ENCODE data around the gene CDH16.

DNA sequence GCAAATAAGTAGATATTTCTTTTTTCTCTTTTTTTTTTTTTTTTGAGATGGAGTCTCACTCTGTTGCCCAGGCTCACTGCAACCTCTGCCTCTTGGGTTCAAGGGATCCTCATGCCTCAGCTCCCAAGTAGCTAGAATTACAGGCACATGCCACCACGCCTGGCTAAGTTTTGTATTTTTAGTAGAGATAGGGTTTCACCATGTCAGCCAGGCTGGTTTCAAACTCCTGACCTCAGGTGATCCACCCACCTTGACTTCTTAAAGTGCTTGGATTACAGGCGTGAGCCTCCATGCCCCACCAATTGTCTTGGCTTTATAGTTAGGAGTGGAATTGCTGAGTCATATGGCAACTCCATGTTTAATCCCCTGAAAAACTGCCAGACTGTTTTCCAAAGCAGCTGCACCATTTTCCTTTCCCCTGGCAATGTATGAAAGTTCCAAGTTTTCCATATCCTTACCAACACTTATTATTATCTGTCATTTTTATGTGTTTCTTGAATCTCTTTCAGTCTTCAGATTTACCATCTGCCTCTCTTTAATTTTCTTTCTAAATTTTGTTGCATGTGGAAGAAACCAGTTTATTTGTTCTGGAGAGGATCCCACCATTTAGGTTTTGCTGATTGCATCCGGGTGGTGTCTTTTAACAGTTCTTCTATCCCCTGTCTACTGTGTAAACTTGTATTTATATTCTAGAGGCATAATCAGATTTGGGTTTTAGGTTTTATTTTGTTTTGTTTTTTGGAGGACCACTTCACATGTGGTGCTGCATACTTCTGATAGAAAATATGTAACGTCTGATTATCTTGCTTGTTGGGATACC is 32.5 kb upstream of the CDH16 start:
- TF ChIP-seq, protein P1, sequence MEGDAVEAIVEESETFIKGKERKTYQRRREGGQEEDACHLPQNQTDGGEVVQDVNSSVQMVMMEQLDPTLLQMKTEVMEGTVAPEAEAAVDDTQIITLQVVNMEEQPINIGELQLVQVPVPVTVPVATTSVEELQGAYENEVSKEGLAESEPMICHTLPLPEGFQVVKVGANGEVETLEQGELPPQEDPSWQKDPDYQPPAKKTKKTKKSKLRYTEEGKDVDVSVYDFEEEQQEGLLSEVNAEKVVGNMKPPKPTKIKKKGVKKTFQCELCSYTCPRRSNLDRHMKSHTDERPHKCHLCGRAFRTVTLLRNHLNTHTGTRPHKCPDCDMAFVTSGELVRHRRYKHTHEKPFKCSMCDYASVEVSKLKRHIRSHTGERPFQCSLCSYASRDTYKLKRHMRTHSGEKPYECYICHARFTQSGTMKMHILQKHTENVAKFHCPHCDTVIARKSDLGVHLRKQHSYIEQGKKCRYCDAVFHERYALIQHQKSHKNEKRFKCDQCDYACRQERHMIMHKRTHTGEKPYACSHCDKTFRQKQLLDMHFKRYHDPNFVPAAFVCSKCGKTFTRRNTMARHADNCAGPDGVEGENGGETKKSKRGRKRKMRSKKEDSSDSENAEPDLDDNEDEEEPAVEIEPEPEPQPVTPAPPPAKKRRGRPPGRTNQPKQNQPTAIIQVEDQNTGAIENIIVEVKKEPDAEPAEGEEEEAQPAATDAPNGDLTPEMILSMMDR (conservative IDR thresholded peaks at IDR 0.05; ENCODE audit: low read depth, low read length): no peak
- no peak for TF ChIP-seq EZH2 (IDR thresholded peaks at IDR 0.05; ENCODE audit: borderline replicate concordance, low read depth, low read length, poor library complexity, severe bottlenecking)

All from A673 (cell line).